Dermis blood vessel endothelial cell (primary cell): Measurements from ENCODE around the gene ELK4. TPM values are rescaled to one million over a fixed set of nuclear protein-coding genes. Genes with fewer than 3 reads are reported as not detected.

Experiments
- DNase-seq: peaks from one replicate; pipeline ENCODE4 v3.0.0; 2010
- total RNA-seq: library from RNA; depleted of rRNA; stranded (reverse); fragments of >200 nt; gene quantifications from 2 replicates; pipeline ENCODE4 v1.2.3, GENCODE V29; 2014

Gene ELK4
- total RNA-seq, 1 donor from 2014 or later = 33.4 TPM

DNA sequence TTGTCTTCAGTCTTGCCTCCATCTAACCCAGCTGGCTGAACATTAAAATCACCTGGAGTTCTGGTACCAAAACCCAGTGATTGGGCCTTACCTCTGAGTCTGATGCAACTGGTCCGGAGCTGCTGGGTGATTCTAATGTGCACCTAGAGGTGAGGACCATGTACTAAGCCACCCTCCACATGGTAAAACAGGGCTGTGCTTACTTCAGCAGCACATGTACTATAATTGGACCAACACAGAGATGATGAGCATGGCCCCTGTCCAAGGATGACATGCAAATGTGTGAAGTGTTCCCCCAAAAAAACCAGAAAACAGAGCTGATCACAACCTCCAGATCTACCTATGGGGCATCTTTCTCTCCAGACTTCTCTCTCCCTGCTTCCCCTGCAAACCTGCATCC is 37.0 kb downstream of the ELK4 start:
- no peak for DNase-seq

DNA sequence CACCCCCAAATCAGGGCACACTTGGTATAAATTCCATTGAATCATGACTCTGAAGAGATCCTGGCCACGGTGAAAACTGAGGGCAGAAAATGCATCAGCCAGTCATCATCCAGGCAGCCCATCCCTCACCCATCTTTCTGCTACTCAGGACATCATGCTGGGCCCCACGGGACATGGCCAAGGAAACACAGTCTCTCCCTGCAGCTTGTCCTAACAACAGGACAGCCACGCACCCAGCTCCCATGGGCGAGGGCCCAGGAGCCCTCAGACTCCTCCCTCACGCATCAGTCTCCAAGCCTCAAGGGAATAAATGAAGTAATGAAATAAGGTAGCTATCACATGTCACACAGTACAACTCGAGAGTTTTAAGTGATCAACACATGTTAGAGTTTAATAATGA is 37.8 kb downstream of the ELK4 start:
- no peak for DNase-seq

DNA sequence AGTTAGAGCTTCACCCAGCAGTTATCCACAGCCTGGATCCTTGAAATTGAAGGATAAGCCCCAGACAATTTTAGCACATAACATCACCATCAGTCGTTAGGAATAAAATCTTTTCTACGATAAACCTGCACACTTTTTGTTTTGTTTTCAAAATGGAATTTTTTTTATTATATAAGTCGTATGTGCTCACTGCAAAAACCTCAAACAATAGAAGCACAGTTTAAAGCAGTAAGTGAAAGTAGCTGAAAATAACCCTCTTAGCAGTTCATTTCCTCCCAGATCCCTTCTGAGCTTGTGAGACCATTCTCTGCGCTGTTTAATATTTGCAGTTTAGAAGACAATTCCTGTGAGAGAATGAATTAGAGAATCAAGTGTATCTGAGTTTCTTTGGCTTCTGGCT is 38.3 kb downstream of the ELK4 start:
- peak; percentile 56 for DNase-seq

DNA sequence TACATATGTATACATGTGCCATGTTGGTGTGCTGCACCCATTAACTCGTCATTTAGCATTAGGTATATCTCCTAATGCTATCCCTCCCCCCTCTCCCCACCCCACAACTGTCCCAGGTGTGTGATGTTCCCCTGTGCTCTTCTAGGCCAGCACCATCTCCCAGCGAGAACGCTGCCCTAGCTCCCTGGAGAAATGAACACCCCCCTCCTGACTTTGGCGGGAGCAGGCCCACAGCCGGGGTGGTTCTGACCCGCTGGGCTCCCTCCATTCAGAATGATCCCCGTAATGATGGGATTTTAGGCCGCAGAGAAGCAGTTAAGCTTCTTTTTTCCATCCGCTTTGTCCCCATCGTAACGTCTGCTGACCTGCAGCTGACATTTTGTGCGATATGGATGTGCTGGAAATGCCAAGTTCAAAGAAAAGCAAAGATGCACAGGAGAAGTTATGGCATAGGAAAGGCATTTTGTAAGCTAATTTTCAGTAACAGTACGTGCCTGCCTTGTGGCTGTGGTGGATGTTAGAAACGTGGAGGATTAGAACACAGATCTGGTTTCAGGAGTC is 39.3 kb downstream of the ELK4 start:
- DNase-seq = no peak

DNA sequence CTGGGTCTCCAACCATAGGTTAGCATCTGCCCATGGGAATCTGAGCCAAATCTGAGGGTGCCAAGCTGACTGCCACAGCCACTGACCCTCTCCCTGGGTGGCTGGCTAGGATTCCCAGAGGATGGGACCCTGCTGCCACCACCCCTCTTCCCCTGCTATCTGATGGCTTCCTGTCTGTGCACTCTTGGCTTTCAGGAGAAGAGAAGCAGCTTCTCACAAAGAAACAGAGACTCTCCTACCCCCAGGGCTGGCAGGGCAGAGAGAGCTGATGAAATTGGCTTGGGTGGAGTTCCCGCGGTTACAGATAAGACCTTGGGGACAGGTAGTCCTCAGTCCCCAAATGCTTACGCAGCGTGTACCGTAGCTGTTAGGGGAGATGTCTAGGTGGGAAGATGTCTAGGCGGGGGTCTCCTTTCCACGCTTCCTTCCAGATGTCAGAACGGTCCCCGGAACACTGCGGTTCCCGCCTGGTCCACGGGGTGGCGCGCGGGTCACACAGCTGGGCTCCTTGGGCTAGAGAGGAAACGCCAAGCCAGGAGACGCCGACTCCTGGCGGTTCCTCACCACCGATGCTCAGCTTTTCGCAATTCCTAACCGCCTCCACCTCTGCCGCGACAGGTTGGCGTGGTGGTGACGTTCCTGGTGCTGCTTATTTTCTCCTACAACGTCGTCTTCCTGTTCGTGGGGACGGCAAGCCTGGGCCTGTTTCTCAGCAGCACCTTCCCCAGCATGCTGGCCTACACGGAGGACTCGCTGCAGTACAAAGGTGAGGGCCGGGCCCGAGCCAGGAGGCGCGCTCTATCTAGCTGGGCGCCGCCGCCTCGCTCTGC is 40.1 kb downstream of the ELK4 start:
- peak; percentile 90 for DNase-seq

DNA sequence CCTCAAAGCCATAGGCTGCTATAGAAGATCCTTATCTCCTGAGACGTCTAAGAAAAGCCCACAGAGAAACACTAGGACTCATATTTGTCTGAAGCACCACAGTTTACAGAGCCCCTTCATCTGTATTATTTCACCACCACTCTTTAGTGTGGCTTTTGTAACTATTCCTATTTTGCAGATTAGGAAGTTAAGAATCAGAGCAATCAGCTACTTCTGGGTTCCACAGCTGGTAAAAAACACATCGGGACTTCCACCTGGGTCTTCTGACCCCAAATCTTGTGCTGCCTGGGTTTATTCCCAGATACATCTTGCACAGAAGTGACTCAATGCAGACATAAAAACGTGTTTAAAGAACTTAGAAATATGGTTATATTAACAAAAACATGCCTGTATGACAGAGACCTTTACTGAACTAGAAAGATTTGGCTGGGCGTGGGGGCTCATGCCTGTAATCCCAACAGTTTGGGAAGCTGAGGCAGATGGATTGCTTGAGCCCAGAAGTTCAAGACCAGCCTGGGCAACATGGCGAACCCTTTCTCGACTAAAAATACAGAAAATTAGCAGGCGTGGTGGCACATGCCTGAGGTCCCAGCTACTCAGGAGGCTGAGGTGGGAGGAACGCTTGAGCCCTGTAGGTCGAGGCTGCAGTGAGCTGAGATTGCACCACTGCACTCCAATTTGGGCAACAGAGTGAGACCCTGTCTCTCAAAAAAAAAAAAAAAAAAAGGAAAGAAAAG is 40.9 kb downstream of the ELK4 start:
- no peak for DNase-seq

DNA sequence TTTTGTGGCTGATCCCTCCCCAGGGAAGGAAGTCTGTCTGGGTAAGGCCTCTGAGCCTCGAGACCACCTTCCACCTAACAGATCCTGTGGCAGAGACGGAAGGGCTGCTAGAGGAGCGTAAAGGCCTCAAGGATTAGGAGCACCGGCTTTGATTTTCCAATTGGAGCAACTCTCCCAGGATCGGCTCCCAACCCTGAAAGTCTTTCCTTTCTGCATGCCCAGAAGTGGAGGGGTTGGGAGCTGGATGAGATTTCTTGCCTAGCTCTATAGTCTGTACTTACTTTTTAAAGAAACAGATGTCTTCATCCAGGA is 41.4 kb downstream of the ELK4 start:
- no peak for DNase-seq

DNA sequence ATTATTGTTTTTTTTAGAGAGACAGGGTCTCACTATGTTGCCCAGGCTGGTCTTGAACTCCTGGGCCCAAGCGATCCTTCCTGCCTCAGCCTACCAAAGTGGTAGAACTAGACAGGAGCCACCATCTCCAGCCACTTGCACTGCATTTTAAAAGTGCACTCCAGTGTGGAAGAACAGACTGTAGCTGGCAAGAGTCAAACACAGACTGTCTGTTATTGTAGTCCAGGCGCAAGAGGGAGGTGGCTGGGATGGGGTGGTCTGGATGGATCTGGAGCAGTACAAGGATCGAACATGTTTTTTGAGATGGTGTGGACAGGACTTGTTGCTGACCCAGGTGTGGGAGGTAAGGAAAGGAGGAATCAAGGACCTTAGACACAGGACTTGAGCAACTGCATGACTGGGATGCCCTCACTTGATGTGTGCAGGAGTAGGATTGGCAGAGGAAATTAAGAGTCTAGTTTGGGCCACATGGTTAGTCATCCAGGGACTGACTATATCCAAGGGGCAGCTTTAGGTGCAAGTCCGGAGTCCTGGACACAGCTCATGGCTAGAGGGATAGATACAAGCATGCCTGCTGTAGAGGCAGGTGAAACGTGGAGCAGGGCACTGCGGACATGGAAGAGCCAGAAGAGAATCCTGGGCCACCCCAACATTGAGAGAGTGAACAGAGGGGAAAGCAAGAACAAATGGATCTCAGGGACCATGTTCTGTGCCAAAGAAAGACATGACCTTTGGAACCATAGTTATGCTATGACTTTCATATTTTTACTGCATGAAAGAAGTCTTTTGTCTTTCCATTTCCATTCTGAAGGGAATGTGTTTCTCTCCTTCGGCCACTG is 42.0 kb downstream of the ELK4 start:
- no peak for DNase-seq

DNA sequence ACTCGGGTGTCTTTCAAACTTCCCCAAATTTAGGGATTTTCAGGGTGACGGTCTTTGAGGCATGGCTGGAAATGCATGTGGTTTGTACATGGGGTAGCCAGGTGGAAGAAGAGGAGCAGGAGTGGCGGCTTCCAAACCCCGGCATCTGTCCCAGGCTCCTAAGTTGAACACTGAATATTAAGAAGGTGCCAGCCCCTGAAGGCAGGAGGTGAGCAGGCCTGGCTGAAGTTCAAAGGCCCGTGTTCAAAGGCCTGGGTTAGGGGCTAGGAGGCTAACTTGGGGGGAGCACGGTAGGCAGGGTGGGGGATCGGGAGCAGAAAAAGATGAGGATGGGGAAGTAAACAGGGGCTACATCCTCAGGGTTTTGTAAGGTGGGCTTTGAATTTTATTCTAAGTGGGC is 42.8 kb downstream of the ELK4 start:
- no peak for DNase-seq

DNA sequence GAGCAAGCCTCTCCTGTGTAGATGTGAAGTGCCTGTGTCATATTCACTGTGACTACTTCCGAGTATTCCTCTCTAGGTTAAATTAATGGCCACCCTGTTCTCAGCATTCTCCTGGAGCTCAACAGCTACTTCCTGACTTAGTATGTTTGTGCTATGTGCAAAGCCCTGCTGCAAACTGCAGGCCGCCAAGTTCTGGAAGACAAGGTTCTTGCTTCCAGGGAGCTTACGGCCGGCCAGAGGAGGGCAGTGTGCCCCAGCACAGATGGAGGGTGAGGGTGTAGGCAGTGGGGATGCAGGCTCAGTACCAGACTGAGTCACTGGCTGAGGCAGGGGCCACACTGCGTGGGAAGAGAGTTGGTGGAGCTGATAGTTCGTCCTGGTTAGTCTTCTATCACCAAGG is 43.2 kb downstream of the ELK4 start:
- DNase-seq = peak; percentile 84

DNA sequence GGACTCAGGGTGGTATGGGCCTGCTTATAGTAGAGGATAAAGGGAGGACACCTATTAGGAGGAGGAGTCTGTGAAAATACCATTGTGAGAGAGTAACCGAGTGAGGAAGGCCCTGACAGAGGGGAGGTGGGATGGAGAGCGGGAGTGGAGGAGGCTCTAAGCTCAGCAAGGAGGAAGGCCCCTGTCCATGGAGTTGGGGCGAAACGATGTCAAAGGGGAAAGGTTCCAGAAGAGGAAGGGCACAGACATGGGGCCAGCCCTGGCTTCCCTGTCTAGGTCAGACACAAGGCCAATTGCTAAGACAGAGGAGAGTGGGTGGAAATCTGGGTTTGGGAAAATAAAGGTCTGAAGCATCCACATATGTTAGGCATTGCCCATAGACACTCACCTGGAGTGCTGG is 44.2 kb downstream of the ELK4 start:
- no peak for DNase-seq

DNA sequence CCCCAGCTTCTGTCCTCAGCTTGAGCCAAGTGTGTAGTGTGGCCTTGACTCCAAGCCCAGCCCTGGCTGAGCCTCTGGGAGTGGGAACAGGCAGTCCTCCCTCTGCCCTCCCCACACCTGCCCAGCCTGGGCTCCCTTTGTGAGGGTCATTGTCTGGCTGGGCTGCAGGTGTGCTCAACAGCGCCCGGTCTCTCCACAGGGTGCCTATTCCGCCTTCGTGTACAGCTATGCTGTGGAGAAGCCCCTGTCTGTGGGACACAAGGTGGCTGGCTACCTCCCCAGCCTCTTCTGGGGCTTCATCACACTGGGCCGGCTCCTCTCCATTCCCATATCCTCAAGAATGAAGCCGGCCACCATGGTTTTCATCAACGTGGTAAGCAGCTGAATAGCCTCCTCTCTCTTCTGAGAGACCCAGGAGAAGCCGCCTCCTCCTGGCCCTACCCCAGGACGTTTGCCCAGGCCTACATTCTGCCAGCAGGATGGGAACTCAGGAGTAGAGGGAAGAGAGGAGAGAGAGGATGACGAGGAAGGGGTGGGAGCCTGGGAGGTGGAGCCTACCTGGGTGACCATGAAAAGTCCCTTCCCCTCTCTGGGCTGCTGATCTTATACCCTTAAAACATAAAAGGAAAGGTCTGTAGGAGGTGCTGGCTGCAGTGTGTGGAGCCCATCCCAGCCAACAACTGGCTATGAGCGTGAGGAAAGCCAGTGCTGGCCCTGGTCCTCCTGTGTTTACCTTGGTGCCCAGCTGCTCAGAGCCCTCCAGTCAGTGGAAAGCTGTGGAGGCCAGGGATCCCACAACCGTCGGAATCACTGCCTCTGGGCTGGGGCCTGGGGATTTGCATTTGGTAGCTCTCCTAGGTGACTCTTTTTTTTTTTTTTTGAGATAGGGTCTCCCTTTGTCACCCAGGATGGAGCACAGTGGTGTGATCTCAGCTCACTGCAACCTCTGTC is 45.7 kb downstream of the ELK4 start:
- DNase-seq = no peak

DNA sequence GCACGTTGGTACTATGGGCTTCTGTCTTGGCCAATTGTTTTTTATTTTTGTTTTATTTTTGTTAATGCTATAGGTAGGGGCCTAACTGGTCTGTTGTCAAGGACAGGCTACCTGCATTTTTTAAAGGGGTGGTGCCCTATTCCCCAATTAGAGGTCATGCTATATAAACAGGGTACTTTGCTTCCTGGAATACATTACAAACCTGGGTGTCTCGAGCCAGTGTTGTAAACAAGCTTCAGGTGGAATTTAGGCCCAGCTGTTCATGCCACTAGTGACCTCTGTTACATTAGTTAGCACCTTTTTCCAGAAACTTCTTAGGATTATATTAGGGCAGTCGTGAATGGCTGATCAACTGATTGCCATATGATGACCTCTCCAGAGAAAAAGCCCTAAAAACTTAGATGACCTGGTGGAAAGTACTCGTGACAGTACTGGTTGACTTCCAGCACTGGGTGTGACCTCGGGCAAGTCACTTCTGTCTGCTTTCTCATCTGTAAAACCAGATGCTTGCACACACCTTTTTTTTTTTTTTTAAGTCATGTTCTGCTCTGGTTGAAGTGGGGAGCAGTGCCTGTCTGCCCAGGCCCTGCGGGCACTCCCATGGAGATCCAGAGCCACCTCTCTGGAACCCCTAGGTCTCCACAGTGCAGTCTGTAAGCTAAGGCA is 46.5 kb downstream of the ELK4 start:
- DNase-seq = no peak

DNA sequence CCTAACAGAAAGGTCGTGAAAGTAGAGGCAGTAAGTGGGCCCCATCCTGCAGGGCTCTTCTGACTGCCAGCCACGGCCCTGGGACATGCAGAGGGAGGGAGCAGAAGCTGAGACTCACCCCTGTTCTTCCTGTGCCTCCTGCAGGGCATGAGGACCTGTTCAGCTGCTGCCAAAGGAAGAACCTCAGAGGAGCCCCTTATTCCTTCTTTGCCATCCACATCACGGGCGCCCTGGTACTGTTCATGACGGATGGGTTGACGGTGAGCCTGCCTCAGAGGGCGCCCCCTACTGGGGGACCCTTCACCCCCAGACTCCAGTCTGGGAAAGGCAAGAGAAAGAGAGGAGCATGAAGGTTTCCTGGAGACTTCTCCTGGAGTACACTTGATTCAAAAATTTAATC is 47.1 kb downstream of the ELK4 start:
- DNase-seq = no peak

DNA sequence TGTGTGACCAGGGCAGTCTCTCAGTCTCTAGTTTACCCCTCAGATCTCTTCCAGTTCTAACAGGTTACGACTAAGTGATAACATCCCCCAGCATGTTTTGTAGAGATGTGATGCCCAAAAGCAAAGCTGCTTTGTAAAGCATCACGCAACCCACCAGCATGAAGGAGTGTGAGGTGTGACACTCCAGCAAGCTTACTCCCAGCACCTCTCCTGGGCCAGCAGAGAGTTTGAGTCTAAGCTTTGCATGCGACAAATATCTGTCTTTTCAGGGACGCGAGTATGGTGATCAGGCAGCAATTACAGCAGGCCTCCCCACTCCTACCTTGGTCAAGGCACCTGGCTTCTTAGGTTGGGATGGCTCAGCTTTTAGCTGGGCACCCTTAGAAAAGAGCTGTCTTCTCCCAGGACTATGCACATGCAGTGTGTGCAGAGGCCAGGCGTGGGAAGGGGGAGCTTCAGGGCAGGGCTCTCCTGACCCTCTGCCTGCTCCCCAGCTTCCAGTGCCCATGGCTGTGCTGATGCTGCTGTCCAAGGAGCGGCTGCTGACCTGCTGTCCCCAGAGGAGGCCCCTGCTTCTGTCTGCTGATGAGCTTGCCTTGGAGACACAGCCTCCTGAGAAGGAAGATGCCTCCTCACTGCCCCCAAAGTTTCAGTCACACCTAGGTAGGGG is 48.2 kb downstream of the ELK4 start:
- DNase-seq = no peak

DNA sequence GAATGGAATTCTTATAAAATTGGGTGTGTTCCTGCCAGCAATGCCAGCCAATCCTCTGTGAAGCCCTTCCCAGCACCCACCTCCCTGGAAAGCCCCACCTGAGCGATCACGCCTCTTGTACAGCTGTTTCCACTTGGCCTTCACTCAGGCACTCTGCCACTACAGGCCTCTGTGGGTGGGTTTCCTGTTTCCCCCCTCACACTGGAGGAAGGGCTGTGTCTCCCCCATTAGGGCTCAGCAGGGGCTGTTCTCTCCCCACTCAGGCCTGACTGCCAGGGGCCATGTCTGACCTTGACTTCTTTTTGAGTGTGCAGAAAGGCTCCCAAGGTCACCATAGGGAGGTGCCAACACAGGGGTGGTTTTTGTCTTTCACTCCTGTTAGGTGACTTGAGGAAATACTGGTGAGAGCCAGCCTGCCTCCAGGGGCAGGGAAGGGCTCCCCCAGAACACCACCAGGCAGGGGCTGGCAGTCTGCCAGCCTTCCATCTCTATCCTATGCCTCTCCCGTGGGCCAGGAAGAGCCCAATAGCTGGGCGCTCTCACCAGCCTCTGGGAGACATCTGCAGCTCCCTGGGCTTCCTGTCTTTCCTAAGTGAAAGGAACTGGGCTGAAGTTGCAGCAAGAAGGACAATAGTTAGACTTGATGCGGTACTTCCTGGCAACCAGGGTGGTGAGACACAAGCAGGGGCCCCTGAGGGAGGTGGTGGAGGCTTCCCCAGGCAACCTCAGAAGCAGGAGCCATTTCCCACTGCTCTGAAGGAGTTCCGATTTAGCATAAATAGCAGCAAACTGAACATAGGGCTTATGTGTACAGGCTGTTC is 49.1 kb downstream of the ELK4 start:
- DNase-seq = peak; percentile 80

DNA sequence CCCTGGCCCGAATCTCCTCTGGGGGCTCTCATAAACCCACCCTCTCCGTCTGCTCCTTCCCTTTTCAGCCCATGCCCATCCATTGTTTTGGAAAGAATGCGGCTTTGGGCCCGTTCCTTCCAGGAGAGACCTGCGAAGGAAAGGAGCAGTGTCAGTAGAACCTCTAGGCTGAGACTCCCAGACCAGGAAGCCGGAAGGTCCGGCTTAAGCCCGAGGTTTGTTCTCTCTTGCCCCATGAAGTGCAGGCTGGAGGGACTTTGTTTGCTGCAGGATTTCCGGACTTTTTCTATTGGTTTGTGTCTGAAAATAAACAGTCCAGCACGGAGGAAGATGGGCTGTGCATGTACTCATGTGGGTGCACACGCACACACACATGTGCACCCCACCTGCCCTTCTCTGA is 49.8 kb downstream of the ELK4 start:
- peak; percentile 70 for DNase-seq

DNA sequence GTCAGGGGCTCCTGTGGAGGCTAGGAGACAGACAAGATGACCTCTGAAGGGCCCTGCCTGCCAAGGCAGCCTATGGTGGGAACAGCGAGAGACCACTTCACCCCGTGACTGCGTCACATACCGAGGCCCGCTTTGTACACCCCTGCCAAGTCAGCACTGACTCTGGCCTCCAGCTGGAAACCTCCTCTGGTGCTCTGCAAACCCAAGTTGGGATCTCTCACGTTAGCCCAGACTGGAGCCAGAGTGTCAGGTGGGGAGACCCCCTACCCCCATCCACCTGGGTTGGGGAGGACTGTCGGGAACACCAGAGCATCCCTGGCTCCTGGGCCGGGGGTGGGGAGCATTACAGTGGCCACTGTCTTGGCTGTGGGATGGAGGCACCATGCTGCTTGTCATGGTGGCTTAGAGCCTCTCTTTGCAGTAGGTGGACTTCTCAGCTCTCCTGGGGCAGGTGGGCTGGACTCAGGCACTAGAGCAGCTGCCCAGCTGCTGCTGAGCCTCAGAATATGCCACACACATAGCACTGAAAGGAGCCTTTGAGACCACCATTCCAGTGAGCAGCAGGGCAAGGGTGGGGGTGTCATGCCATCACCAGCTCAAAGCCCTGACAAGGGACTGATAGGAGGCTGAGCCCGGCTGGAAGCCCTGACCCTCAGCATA is 50.4 kb downstream of the ELK4 start:
- DNase-seq = no peak

DNA sequence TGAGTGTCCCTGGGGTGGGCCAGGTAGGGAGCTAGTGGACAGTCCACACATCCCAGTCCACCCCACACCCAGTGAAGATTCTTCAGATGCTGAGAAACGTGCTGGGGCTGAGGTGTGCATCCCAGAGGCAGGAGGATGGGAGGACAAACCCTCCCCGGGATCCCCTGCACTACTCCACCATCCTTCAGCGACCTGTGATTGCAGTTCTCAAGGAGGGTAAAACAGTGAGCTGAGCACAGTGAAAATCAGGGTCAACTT is 51.0 kb downstream of the ELK4 start:
- no peak for DNase-seq
